GM19395 (cell line): ENCODE measurements around the gene OR14A16.

Source experiments
- ATAC-seq: cut with Tn5 transposase; IDR thresholded peaks from one replicate; pipeline ENCODE4 v1.9.1; 2021; ENCODE audit warnings: mild to moderate bottlenecking, moderate library complexity; ENCODE audit not compliant: unreplicated experiment

The OR14A16 gene, protein sequence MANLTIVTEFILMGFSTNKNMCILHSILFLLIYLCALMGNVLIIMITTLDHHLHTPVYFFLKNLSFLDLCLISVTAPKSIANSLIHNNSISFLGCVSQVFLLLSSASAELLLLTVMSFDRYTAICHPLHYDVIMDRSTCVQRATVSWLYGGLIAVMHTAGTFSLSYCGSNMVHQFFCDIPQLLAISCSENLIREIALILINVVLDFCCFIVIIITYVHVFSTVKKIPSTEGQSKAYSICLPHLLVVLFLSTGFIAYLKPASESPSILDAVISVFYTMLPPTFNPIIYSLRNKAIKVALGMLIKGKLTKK

GRCh38 chr1:247824023-247824422 lies at the start of gene OR14A16:
TSS of gene OR14A16 (minus strand) at chr1:247824119. CDS start at chr1:247815729, 8,390 bp downstream.
- ATAC-seq: peak; percentile 67

DNA sequence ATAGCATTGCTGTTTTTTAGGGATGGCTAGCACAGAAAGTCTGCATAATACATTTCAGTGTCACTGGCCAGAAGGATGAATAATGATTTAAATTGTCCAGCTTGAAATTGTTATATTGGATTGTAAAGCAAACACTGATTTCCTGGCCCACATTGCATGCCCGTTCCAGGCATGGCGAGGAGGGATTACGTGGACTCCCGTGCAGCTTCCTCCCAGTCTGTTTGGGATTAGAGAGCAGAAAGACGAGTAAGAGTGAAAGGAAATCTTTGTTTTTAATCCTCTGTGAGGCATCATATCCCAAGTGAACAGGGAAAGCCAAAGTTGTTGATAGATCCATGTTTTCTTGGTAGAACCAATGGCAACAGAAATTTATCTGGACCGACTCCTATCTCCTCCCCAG lies 41.5 kb upstream of the OR14A16 start:
- ATAC-seq: no peak

DNA sequence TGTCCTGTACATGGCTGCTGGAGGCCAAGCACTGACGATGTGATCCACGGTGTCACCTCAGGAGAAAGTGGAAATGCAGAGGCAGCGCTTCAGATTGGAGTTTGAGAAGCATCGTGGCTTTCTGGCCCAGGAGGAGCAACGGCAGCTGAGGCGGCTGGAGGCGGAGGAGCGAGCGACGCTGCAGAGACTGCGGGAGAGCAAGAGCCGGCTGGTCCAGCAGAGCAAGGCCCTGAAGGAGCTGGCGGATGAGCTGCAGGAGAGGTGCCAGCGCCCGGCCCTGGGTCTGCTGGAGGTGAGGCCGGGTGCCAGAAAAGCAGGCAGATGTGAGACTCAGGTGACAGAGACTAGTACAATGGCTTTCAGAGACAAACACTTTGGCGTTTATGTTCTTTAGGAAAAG lies 40.7 kb upstream of the OR14A16 start:
- no peak for ATAC-seq

DNA sequence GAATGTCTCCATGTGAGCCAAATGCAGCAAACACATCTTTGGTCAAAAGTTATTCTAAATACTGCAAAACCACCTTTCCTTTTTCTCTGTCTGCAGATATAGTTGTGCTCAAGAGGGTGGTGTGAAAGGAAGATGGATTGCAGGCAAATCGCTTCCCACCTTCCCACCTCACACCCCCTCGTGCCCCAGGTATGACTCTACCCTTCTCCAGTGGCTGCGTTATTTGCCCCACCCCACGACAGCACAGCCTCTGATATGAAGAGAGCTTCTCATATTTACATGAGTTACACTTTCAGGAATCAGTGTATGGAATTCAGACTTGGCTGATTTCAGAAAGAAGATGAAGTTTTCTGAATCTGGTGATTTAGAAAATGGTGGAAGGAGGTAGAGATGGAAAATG lies 38.8 kb upstream of the OR14A16 start:
- no peak for ATAC-seq

- ATAC-seq: no peak
These were observed 34.2 kb upstream of the OR14A16 start for GRCh38 chr1:247857985-247858619.

DNA sequence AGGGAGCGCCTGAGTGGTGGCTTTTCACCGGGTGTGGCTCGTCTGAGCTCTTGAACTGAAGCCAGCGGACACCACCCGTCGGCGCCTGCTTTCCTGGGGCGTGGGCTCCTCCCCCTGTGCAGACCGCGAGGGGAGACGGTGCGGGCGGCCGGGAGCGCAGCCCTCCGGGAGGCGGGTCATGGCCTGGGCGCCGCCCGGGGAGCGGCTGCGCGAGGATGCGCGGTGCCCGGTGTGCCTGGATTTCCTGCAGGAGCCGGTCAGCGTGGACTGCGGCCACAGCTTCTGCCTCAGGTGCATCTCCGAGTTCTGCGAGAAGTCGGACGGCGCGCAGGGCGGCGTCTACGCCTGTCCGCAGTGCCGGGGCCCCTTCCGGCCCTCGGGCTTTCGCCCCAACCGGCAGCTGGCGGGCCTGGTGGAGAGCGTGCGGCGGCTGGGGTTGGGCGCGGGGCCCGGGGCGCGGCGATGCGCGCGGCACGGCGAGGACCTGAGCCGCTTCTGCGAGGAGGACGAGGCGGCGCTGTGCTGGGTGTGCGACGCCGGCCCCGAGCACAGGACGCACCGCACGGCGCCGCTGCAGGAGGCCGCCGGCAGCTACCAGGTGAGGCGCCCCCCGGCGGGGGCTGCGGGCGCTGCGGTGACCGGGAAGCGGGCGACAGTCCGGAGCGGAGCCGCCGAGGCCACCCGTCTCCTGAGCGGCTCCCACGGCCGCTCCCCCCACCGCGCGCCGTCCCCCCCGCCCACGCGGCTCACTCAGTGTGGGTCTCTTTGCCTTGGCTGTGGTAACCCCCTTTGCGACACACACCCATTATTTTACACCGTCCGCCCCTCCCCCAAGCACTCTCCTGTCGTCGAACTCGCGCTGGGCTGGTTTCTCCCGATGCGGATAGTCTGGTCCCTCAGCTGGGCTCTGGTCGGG lies 33.4 kb upstream of the OR14A16 start, which contains the start of gene TRIM58:
Gene TRIM58 (plus strand): TSS at position 119 of the 916 bp plus-strand sequence. CDS start 60 bp downstream, at position 179.
- peak; percentile 61 for ATAC-seq

DNA sequence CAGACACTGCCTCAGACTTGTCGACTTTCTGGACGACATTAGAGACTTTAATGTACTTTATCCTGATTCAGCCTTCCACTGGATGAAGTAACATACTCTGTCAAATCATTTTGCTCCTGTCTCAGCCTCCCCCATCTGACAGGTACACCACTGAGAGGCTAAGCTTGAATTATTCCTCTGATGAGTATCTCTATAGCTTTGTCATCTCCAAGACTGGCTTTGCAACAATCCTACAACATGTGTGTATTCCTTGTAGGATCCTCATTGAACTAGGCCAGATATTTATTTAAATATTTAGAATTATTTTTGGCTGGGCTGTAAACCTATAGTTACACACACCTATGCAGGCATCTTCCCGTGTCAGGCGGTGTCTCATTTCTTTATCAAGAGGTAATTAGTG lies 32.0 kb upstream of the OR14A16 start:
- ATAC-seq: no peak

DNA sequence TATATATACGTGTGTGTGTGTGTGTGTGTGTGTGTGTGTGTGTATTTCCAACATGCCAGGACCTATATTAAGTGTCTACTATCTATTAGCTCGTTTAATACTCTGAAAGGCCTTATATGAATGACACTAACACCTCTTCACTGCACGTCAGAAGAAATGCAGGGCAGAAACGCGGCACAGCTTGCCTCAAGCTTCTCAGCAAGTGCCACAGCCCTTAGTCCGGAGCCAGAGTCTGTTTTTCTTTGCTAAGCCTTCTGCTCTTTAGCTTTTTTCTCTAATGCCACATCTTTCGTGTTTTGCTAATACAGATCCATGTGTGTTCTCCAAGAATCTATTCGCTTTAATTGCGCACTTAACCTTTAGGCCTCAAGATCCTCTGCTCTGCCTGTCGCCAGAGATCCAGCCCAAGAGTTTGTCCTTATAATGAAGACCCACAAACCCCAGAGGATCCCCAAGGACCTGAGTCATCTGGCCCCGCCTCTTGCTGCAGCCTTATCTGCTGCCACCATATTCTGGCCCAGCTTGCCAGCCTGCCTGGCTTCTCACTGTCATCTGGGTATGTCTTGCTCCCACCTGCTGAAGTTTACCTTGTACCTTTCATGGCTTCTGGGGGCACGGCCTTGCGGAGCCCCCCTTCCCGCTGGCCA lies 31.1 kb upstream of the OR14A16 start:
- no peak for ATAC-seq

- ATAC-seq: no peak
These were observed 25.7 kb upstream of the OR14A16 start for GRCh38 chr1:247849616-247850015.

DNA sequence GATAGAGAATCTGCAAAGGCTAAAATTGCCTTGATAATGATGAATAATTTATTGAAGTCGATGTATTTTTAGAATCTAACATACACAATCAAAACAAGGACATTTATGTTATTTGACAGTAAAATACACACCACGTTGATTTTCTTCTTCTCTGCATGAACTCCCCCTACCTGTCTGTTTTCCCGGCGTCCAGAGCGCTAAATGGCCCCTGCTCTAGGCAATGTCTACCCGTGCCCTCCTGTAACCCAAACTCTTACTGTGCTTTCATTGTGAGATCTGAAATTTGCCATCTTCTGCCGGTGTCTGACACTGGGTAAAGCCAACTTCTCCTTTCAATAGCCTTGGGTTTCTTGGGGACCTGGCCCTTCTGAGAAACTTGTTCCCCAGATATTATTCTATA lies 24.4 kb upstream of the OR14A16 start:
- ATAC-seq: no peak

DNA sequence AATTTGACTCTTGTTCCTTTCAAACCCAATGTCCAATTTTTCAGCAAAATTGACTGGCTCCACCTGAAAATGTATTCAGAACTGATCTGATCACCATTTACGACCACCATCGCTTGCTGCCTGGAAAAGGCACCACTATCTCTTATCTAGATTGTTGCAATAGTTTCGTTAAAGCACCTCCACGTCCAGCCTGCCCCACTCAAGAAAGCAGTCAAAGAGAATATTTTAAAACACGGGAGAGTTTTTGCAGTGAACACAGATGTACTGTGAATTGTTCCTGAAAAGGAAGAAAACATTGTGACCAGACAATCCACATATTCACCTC lies 21.7 kb upstream of the OR14A16 start:
- ATAC-seq: no peak

DNA sequence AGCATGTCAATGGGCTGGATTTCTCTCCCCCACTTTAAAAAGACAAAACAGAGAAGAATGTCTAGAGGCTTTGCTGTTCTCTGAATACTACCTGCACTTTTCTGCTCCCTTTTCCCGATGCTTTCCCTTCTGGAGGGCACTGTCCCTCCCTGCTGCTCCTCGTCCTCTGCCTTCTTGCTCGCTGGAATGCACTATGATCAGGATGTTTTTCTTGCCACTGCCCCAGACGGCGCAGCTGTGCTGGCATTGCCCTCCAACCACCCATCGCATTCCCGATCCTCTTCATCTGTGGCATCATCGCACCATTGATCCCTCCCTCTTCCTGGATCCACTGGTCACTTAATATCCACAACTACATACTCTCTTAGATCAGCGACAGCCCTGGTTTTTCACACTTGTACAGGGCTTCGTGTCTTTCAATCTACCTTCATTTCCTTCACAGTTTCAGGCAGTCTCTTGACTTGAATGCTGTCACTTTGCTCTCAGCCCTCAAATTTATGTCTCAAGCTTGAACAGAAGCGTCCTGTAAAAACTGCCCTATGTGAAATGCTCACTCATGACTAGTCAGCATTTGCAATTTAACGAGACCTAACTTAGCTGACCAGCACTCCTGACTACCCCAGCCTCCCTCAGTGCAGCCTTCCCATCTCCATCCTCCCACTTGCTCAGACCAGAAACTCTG lies 21.2 kb upstream of the OR14A16 start:
- ATAC-seq: no peak

GRCh38 chr1:247843411-247843810 lies 19.5 kb upstream of the OR14A16 start:
- ATAC-seq: no peak

DNA sequence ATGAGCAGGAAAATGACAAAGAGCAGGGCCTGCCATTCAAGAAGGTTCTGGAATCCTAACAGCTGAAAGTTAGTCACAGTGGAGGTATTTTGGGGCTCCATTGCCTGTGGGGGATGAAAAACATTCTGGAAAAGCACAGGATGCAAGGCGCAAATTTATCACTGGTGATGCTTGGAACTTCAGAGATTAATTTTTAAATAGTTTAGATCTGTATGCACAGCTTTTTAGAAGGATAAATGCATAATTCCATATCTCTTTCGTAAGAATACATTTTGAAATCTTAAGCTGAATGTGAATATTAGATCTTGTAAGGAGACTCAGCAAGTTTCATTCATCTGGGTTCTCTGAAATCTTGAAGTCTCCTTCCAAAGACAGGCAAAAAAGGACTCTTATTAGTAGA lies 17.9 kb upstream of the OR14A16 start, which contains the start of gene OR11L1:
Gene OR11L1 (minus strand): TSS at position 101 of the 400 bp plus-strand sequence. CDS start 0 bp downstream, at position 101.
- no peak for ATAC-seq

GRCh38 chr1:247840818-247841217 lies 16.9 kb upstream of the OR14A16 start:
- ATAC-seq: no peak

- ATAC-seq: no peak
These were observed 9.7 kb upstream of the OR14A16 start for GRCh38 chr1:247833601-247834000.

GRCh38 chr1:247829656-247830055 lies 5.7 kb upstream of the OR14A16 start:
- no peak for ATAC-seq

DNA sequence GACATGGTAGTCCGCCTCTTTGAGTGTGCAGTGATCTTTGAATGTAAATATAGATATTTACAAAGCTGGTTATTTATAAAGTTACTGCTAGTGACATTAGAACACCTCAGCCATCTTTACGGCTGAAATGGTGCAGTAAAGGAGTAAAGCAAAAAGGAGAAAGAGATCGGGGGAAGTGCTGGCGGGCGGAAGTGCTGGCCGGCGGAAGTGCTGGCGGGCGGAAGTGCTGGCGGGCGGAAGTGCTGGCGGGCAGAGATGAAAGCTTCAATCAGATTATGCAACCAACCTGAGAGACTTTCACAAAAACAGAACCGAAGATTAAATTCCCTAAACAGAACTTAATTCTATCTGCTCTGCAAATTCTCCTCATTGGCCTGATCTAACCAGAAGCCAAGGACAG lies 1.4 kb upstream of the OR14A16 start:
- ATAC-seq: no peak

- ATAC-seq: no peak
These were observed 1.9 kb downstream of the OR14A16 start for GRCh38 chr1:247822060-247822459.

DNA sequence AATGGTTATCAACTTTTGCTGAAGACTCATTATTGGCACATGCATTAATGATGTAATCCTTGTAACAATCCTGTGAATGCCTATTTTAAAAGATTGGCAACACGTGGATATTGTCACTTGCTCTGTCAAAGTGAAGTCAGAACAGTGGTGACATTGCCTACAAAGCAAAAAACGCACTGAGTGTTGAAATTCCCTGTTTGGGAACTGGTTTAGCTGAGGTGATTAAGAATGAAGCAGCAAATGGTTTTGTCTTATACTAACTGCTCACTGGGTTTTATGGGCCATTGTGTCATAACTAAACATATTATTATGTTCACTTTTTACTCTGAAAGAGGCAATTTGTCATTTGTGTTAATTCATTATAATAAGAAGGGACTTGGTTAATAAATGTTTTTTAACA lies 11.3 kb downstream of the OR14A16 start:
- no peak for ATAC-seq
